ENCODE results near the gene MMP17.
A peak's percentile ranks its signal among the peaks of the same experiment; 100 is the strongest.
"Not testable (repeated sequence)": the region's sequence is repeated elsewhere in the genome, so short reads cannot be mapped to it uniquely, and the experiment has no call there.

Gene MMP17

DNA sequence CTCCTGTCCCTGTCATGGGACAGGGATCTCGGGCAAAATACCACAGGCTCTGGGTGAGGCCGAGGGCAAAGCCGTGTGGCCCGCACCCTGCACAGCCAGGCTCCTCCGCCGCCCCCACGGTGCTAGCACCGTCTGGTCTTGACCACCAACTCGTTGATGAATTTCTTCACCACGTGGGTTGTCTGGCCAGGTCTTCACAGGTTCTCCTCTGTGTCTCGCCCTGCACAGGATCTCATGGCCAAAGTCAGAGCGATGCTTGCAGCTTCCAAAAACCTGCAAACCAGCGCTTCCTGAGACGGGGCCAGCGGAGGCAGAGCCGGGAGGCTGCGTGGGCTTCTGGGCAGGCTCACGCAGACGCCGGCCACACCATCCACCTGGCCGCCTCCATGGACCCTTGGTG lies 29.0 kb upstream of the MMP17 start:
- DNase-seq (ENCODE audit: insufficient read length, low spot score) (no peak), FAIRE-seq (no peak)
- TF ChIP-seq SPI1 (IDR thresholded peaks at IDR 0.05; ENCODE audit: low read depth, low read length) (no peak), TAF1 (IDR thresholded peaks at IDR 0.05; ENCODE audit: low read depth, low read length) (no peak), PAX5 (IDR thresholded peaks at IDR 0.05; ENCODE audit: insufficient read depth, low read length, severe bottlenecking) (no peak), POLR2A (IDR thresholded peaks at IDR 0.05; ENCODE audit: low read depth, low read length) (no peak), POLR2AphosphoS5 (IDR thresholded peaks at IDR 0.05; ENCODE audit: low read depth, low read length) (no peak), POU2F2 (IDR thresholded peaks at IDR 0.05; ENCODE audit: low read depth, low read length) (no peak)

DNA sequence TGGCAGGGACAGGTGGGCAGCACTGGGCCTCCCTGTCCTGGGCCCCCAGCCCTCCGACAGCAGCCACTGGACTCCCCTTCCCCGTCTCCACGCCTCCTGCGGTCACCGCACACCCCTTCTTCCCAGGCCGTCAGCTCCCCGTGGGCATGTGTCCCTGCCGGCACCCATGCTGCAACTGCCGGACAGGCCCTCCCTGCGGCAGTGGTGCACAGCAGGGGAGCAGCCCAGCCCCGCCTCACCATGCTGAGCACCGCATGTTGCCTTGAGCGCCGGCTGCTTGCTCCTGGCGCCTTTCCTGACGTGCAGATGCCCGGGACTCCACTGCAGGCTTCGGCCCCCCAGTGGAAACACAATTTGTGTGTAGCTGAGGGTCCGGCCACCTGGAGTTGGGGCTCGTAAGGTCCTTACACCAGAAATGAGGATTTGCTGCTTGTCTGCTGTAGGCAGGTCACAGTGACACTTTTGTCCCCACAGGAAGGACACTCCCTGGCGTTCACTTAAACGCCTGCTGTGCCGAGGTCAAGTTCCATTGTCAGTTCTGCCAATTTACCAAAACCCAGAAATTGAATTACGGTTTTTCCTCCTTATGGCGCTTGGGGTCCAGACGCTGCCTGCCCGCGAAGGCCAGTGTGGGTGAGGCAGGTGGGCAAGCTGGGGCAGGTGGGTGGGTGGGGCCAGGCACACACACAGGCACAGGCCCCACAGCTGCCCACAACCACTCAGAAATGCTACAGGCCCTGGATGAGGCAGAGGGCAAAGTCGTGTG lies 28.2 kb upstream of the MMP17 start:
- TF ChIP-seq POLR2AphosphoS5 (IDR thresholded peaks at IDR 0.05; ENCODE audit: low read depth, low read length) (no peak), POLR2A (IDR thresholded peaks at IDR 0.05; ENCODE audit: low read depth, low read length) (no peak), POU2F2 (IDR thresholded peaks at IDR 0.05; ENCODE audit: low read depth, low read length) (no peak)
- DNase-seq (ENCODE audit: insufficient read length, low spot score): no peak
- FAIRE-seq: no peak

DNA sequence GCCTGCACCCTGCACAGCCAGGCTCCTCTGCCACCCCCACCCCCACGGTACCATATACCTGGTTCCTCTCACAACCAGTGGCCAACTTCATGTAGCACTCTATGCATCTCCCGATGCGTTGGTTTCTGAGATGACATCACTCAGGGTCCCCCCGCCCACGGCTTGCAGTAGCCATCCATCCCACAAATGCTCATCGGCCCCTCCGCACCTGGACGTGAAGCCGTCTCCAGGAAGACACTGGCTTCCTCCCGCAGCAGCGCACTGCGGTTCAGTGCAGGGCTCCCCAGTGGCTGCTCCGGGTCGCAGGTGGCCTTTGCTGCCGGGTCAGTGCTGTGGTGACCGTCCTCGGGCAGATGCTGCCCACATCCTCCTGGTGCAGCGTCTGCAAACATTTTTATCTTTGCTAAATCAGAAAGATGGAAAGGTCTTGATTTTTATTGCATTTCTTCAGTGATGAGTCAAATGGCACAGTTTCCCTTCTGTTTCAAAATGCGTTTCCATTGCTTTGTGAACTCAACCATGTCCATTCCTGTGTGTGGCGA lies 27.5 kb upstream of the MMP17 start:
- no peak for FAIRE-seq

DNA sequence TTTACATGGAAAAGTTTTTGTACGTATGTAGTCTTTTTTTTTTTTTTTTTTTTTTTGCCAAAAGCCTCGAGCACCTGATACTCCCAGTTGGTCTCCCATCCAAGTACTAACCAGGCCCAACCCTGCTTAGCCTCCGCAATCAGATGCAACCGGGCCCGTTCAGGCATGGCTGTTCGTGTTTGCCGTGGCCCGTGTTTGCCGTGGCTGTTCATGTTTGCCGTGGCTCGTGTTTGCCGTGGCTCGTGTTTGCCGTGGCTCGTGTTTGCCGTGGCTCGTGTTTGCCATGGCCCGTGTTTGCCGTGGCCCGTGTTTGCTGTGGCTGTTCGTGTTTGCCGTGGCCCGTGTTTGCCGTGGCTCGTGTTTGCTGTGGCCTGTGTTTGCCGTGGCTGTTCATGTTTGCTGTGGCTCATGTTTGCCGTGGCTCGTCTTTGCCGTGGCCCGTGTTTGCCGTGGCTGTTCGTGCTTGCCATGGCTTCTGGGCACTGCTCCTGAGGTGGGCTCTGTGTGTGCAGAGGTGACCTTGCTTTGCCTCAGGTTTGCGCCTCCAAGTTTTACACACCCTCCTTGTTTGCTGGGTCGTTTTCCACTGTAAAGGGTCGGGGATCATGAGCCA lies 26.8 kb upstream of the MMP17 start:
- no peak for TF ChIP-seq SPI1 (IDR thresholded peaks at IDR 0.05; ENCODE audit: low read depth, low read length)
- no peak for TF ChIP-seq PAX5 (IDR thresholded peaks at IDR 0.05; ENCODE audit: insufficient read depth, low read length, severe bottlenecking)
- TF ChIP-seq POLR2AphosphoS5 (IDR thresholded peaks at IDR 0.05; ENCODE audit: low read depth, low read length): no peak
- TF ChIP-seq TAF1 (IDR thresholded peaks at IDR 0.05; ENCODE audit: low read depth, low read length): no peak
- no peak for TF ChIP-seq POLR2A (IDR thresholded peaks at IDR 0.05; ENCODE audit: low read depth, low read length)
- no peak for TF ChIP-seq POU2F2 (IDR thresholded peaks at IDR 0.05; ENCODE audit: low read depth, low read length)
- FAIRE-seq (no peak), DNase-seq (ENCODE audit: insufficient read length, low spot score) (no peak)

More for the DNA sequence above, 27.5 kb upstream of the MMP17 start:
- no peak for TF ChIP-seq PAX5 (IDR thresholded peaks at IDR 0.05; ENCODE audit: insufficient read depth, low read length, severe bottlenecking)
- TF ChIP-seq POU2F2 (IDR thresholded peaks at IDR 0.05; ENCODE audit: low read depth, low read length): no peak
- TF ChIP-seq SPI1 (IDR thresholded peaks at IDR 0.05; ENCODE audit: low read depth, low read length): no peak
- no peak for TF ChIP-seq POLR2AphosphoS5 (IDR thresholded peaks at IDR 0.05; ENCODE audit: low read depth, low read length)
- TF ChIP-seq POLR2A (IDR thresholded peaks at IDR 0.05; ENCODE audit: low read depth, low read length): no peak
- TF ChIP-seq TAF1 (IDR thresholded peaks at IDR 0.05; ENCODE audit: low read depth, low read length): no peak
- no peak for DNase-seq (ENCODE audit: insufficient read length, low spot score)

DNA sequence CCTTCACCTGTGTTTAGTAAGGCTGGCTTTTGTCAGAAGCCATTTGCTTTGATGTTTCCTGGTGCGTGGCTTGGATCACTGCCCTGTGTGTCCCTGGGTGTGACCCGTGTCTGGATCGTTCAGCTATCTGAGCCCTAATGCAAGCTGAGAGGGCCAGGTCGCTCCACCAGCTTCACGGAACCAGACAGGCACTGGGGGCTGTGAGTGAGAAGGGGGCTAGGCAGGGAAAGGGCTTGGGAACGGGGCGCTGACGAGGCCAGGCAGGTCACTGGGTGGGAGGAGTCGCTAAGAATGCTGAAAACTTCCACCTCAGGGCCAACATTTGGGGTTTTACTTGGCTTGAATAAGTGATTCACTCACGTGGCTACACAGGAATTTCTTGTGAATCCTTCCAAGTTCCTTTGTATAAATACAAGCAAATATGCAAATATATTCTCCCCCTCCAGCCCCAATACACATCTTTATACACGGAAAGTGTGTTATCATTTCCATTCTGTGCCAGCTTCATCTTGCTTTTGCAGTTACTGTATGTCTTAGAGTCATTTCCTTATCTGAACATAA lies 24.2 kb upstream of the MMP17 start:
- TF ChIP-seq POLR2AphosphoS5 (IDR thresholded peaks at IDR 0.05; ENCODE audit: low read depth, low read length) (no peak), POU2F2 (IDR thresholded peaks at IDR 0.05; ENCODE audit: low read depth, low read length) (no peak), SPI1 (IDR thresholded peaks at IDR 0.05; ENCODE audit: low read depth, low read length) (no peak), TAF1 (IDR thresholded peaks at IDR 0.05; ENCODE audit: low read depth, low read length) (no peak), PAX5 (IDR thresholded peaks at IDR 0.05; ENCODE audit: insufficient read depth, low read length, severe bottlenecking) (no peak), POLR2A (IDR thresholded peaks at IDR 0.05; ENCODE audit: low read depth, low read length) (no peak)
- FAIRE-seq (no peak), DNase-seq (ENCODE audit: insufficient read length, low spot score) (no peak)

DNA sequence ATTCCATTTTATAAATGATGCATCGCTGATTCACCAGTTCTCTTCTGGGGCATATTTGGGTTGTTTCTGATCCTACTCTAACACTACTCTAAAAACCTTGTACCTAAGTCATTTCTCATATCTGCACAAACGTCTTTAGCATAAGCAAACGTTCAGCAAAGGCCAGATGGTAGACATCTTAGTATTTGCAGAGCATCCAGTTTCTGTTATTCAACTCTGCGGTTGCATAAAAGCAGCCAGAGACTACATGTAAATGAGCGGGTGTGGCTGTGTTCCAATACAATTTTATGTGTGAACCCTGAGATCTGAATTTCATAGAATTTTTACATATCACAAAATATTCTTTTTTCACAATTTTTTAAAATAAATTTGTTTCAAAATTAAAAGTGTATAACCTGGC lies 22.8 kb upstream of the MMP17 start:
- FAIRE-seq: no peak

DNA sequence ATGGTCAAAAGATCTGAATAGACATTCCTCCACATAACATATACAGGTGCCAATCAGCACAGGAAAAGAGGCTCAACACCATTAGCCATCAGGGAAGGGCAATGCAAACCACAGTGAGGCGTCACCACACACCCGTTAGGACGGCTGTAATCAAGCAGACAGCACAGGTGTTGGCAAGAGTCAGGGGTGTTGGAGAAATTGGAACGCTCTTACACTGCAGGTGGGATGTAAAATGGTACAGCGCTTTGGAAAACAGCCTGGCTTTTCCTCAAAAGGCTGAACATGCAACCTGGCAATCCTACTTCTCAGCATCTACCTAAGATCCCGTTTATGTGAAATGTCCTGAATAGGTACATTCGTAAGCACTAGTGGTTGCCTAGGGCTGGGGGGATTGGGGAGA lies 21.5 kb upstream of the MMP17 start:
- TF ChIP-seq TAF1 (IDR thresholded peaks at IDR 0.05; ENCODE audit: low read depth, low read length) (no peak), POU2F2 (IDR thresholded peaks at IDR 0.05; ENCODE audit: low read depth, low read length) (no peak), SPI1 (IDR thresholded peaks at IDR 0.05; ENCODE audit: low read depth, low read length) (no peak)
- no peak for DNase-seq (ENCODE audit: insufficient read length, low spot score)
- no peak for FAIRE-seq

More for the DNA sequence above, 22.8 kb upstream of the MMP17 start:
- DNase-seq (ENCODE audit: insufficient read length, low spot score): no peak
- TF ChIP-seq PAX5 (IDR thresholded peaks at IDR 0.05; ENCODE audit: insufficient read depth, low read length, severe bottlenecking) (no peak), POLR2AphosphoS5 (IDR thresholded peaks at IDR 0.05; ENCODE audit: low read depth, low read length) (no peak), SPI1 (IDR thresholded peaks at IDR 0.05; ENCODE audit: low read depth, low read length) (no peak), POU2F2 (IDR thresholded peaks at IDR 0.05; ENCODE audit: low read depth, low read length) (no peak), POLR2A (IDR thresholded peaks at IDR 0.05; ENCODE audit: low read depth, low read length) (no peak), TAF1 (IDR thresholded peaks at IDR 0.05; ENCODE audit: low read depth, low read length) (no peak)

DNA sequence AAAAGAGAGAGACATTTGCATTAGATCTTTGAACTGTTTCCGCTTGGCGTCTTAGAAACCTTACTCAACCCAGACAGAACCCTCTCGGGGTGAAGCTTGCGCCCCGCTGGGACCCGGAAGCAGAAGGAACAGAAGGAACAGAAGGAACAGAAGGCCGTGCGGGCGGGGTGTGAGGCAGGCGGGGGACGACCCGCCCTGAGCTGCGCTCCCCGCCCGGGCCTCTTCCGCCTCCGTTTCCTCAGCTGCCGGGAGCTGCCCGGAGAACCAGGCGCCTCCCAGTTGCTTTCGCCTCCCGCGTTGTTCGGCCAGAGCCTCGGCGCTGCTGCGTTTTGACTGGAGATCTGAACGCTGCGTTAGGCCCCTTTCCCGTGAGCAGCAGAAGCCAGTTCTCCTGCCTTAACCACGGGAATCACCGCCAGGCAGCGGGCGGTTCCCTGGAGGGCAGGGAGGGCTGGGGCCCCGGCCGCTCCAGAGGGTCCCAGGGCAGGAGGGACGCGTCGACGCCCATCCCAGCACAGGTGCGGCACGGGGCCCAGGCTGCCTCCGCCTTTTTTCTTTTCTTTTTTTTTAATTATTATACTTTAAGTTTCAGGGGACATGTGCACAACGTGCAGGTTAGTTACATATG lies 19.3 kb upstream of the MMP17 start:
- DNase-seq (ENCODE audit: insufficient read length, low spot score): peak; percentile 70
- FAIRE-seq: no peak
- TF ChIP-seq SPI1 (IDR thresholded peaks at IDR 0.05; ENCODE audit: low read depth, low read length): no peak
- TF ChIP-seq POLR2A (IDR thresholded peaks at IDR 0.05; ENCODE audit: low read depth, low read length): no peak
- TF ChIP-seq POLR2AphosphoS5 (IDR thresholded peaks at IDR 0.05; ENCODE audit: low read depth, low read length): no peak
- no peak for TF ChIP-seq TAF1 (IDR thresholded peaks at IDR 0.05; ENCODE audit: low read depth, low read length)
- no peak for TF ChIP-seq PAX5 (IDR thresholded peaks at IDR 0.05; ENCODE audit: insufficient read depth, low read length, severe bottlenecking)
- no peak for TF ChIP-seq POU2F2 (IDR thresholded peaks at IDR 0.05; ENCODE audit: low read depth, low read length)

DNA sequence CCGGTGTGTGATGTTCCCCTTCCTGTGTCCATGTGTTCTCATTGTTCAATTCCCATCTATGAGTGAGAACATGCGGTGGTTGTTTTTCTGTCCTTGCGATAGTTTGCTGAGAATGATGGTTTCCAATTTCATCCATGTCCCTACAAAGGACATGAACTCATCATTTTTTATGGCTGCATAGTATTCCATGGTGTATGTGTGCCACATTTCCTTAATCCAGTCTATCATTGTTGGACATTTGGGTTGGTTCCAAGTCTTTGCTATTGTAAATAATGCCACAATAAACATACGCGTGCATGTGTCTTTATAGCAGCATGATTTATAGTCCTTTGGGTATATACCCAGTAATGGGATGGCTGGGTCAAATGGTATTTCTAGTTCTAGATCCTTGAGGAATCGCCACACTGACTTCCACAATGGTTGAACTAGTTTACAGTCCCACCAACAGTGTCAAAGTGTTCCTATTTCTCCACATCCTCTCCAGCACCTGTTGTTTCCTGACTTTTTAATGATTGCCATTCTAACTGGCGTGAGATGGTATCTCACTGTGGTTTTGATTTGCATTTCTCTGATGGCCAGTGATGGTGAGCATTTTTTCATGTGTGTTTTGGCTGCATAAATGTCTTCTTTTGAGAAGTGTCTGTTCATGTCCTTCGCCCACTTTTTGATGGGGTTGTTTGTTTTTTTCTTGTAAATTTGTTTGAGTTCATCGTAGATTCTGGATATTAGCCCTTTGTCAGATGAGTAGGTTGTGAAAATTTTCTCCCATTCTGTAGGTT lies 18.5 kb upstream of the MMP17 start:
- FAIRE-seq: not testable (repeated sequence)

More for the DNA sequence above, 18.5 kb upstream of the MMP17 start:
- not testable (repeated sequence) for DNase-seq (ENCODE audit: insufficient read length, low spot score)

All from GM12891 (cell line).